Mucosa of stomach (tissue), 1 donor: ENCODE measurements around the gene NLRP2B.
"Not testable (repeated sequence)": the region's sequence is repeated elsewhere in the genome, so short reads cannot be mapped to it uniquely, and the experiment has no call there.

Experiments used
- H3K27me3 ChIP-seq: one replicate; pipeline ENCODE4 v1.7.0; 2013; ENCODE audit warnings: mild to moderate bottlenecking, low read length; ENCODE audit not compliant: control insufficient read depth, insufficient read depth
- H3K36me3 ChIP-seq: one replicate; pipeline ENCODE4 v1.7.0; 2013; ENCODE audit warnings: low read length; ENCODE audit not compliant: control insufficient read depth, insufficient read depth
- H3K4me1 ChIP-seq: one replicate; pipeline ENCODE4 v1.7.0; 2013; ENCODE audit warnings: mild to moderate bottlenecking, low read length; ENCODE audit not compliant: control insufficient read depth, insufficient read depth
- H3K4me3 ChIP-seq: one replicate; pipeline ENCODE4 v1.7.0; 2013; ENCODE audit warnings: low read length
- H3K9ac ChIP-seq: one replicate; pipeline ENCODE4 v1.7.0; 2013; ENCODE audit warnings: mild to moderate bottlenecking, low read length, moderate library complexity
- H3K9me3 ChIP-seq: one replicate; pipeline ENCODE4 v1.7.0; 2013; ENCODE audit warnings: mild to moderate bottlenecking, low read length, moderate library complexity; ENCODE audit not compliant: control insufficient read depth
- donor health status: Pancreatic carcinoma.

NLRP2B gene

GRCh38 chrX:57680160-57680559 lies at the start of gene NLRP2B:
Gene NLRP2B, minus strand, starts transcription at chrX:57680260.
- no peaks in the 10 kb centered on the region for H3K27me3 ChIP-seq
- H3K9ac ChIP-seq: no peak within 1 kb of the TSS
- H3K36me3 ChIP-seq: no peaks in the 10 kb centered on the region
- H3K4me3 ChIP-seq: no peak within 1 kb of the TSS
- no peaks in the 10 kb centered on the region for H3K4me1 ChIP-seq
- no peaks in the 10 kb centered on the region for H3K9me3 ChIP-seq

GRCh38 chrX:57725995-57726394 lies 45.9 kb upstream of the NLRP2B start:
- H3K4me1 ChIP-seq, H3K27me3 ChIP-seq, H3K9ac ChIP-seq, H3K36me3 ChIP-seq, H3K9me3 ChIP-seq, H3K4me3 ChIP-seq: not testable (repeated sequence)

- Histone ChIP-seq H3K9me3 (no peaks in the 10 kb centered on the region), H3K36me3 (no peaks in the 10 kb centered on the region), H3K27me3 (no peaks in the 10 kb centered on the region), H3K4me3 (no peak overlapping the region), H3K9ac (no peak overlapping the region), H3K4me1 (no peaks in the 10 kb centered on the region)
Measured at GRCh38 chrX:57681341-57681740, 1.3 kb upstream of the NLRP2B start.

GRCh38 chrX:57678686-57679428 lies 1.2 kb downstream of the NLRP2B start:
- no peak overlapping the region for H3K9ac ChIP-seq
- H3K4me1 ChIP-seq: no peaks in the 10 kb centered on the region
- H3K27me3 ChIP-seq: no peaks in the 10 kb centered on the region
- H3K4me3 ChIP-seq: no peak overlapping the region
- H3K9me3 ChIP-seq: no peaks in the 10 kb centered on the region
- H3K36me3 ChIP-seq: no peaks in the 10 kb centered on the region

GRCh38 chrX:57677132-57677858 lies 2.8 kb downstream of the NLRP2B start:
- H3K9ac ChIP-seq: no peak overlapping the region
- no peaks in the 10 kb centered on the region for H3K4me1 ChIP-seq
- H3K27me3 ChIP-seq: no peaks in the 10 kb centered on the region
- no peak overlapping the region for H3K4me3 ChIP-seq
- no peaks in the 10 kb centered on the region for H3K36me3 ChIP-seq
- no peaks in the 10 kb centered on the region for H3K9me3 ChIP-seq

- Histone ChIP-seq H3K9me3 (no peaks in the 10 kb centered on the region), H3K27me3 (no peaks in the 10 kb centered on the region), H3K9ac (no peak overlapping the region), H3K36me3 (no peaks in the 10 kb centered on the region), H3K4me3 (no peak overlapping the region), H3K4me1 (no peaks in the 10 kb centered on the region)
Measured at GRCh38 chrX:57675320-57675719, 4.7 kb downstream of the NLRP2B start.

- Histone ChIP-seq H3K9ac (no peak overlapping the region), H3K27me3 (no peaks in the 10 kb centered on the region), H3K9me3 (no peaks in the 10 kb centered on the region), H3K4me3 (no peak overlapping the region), H3K4me1 (no peaks in the 10 kb centered on the region), H3K36me3 (no peaks in the 10 kb centered on the region)
Measured at GRCh38 chrX:57674861-57675260, 5.2 kb downstream of the NLRP2B start.

- Histone ChIP-seq H3K4me1 (no peaks in the 10 kb centered on the region), H3K9me3 (no peaks in the 10 kb centered on the region), H3K36me3 (no peaks in the 10 kb centered on the region), H3K27me3 (no peaks in the 10 kb centered on the region), H3K9ac (no peak overlapping the region), H3K4me3 (no peak overlapping the region)
Measured at GRCh38 chrX:57669961-57670360, 10.1 kb downstream of the NLRP2B start.

GRCh38 chrX:57667010-57667409 lies 13.1 kb downstream of the NLRP2B start:
- Histone ChIP-seq H3K4me3 (no peak overlapping the region), H3K27me3 (no peaks in the 10 kb centered on the region), H3K9ac (no peak overlapping the region), H3K4me1 (no peaks in the 10 kb centered on the region), H3K9me3 (no peaks in the 10 kb centered on the region), H3K36me3 (no peaks in the 10 kb centered on the region)

GRCh38 chrX:57655065-57655464 lies 25.0 kb downstream of the NLRP2B start:
- H3K9me3 ChIP-seq: no peaks in the 10 kb centered on the region
- H3K27me3 ChIP-seq: no peaks in the 10 kb centered on the region
- H3K36me3 ChIP-seq: no peaks in the 10 kb centered on the region
- H3K4me3 ChIP-seq: no peak overlapping the region
- no peak overlapping the region for H3K9ac ChIP-seq
- H3K4me1 ChIP-seq: no peaks in the 10 kb centered on the region

GRCh38 chrX:57652705-57653104 lies 27.4 kb downstream of the NLRP2B start:
- H3K9ac ChIP-seq: no peak overlapping the region
- no peaks in the 10 kb centered on the region for H3K9me3 ChIP-seq
- H3K4me1 ChIP-seq: no peaks in the 10 kb centered on the region
- H3K36me3 ChIP-seq: no peaks in the 10 kb centered on the region
- no peaks in the 10 kb centered on the region for H3K27me3 ChIP-seq
- no peak overlapping the region for H3K4me3 ChIP-seq

- Histone ChIP-seq H3K9ac (no peak overlapping the region), H3K4me1 (no peaks in the 10 kb centered on the region), H3K9me3 (no peaks in the 10 kb centered on the region), H3K36me3 (no peaks in the 10 kb centered on the region), H3K4me3 (no peak overlapping the region), H3K27me3 (no peaks in the 10 kb centered on the region)
Measured at GRCh38 chrX:57651169-57651919, 28.7 kb downstream of the NLRP2B start.
